ENCODE measurements around the gene ZNF385C. TPM values are rescaled to one million over a fixed set of nuclear protein-coding genes. Genes with fewer than 3 reads are reported as not detected.

The ZNF385C gene
- total RNA-seq, 4 donors from 2014 or later, result 0.26 to 0.78 TPM; not detected in 2

DNA sequence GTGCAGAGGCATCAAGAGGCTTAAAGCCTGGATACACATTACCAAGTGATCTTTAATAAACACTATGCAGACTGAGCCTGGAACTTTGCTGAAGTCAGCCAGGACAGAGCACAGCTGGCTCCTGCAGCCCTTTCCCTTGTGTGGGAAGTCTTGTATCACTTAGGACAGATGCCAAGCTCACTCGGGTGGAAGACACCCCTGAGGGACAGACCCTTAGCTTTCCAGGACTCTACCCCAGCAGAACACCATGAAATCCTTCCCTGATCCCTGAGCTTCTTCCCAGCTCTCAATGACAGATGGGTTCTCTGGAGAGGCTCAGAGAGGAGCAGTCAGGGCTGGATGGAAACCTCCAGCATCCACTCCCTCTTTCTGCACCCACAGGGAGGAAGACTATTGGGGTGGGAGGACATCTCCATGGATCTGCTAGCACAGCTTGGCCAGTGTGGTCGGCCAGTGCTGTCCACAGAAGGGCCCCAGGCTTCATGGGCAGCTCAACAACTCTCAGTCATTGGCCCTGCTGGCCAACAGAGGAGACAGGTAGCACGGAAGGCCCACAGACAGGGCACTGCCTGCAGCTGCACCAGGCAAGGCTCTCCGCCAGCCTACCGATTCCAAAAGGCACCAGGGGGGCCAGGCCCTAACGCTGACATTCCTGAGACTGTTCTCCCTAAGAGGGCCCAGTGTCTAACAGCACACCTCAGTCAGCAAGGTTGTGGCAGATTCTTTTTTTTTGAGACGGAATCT lies 40.6 kb upstream of the ZNF385C start:
- Histone ChIP-seq H3K27me3 (no peaks in the 10 kb centered on the region), H3K27ac (peak overlapping the region; percentile 10 to 85 (median 44)), H3K36me3 (no peaks in the 10 kb centered on the region), H3K9me3 (no peaks in the 10 kb centered on the region), H3K4me1 (peaks cover 96 to 98% of the 10 kb centered on the region in 2 donors), H3K4me3 (no peak overlapping the region)
- TF ChIP-seq POLR2A (IDR thresholded peaks at IDR 0.05) (no peak), CTCF (IDR thresholded peaks at IDR 0.05 in 4 of 5, conservative IDR thresholded peaks at IDR 0.05 in 1 of 5) (no peak)
- ATAC-seq (no peak), DNase-seq (no peak)
- in situ Hi-C loops (cut with MboI; ENCODE audit: low sequenced_read_pairs in 4 of 4) (no loop called here), intact Hi-C loops (cut with DNase I; ENCODE audit: low total_unique reads) (no loop called here)

DNA sequence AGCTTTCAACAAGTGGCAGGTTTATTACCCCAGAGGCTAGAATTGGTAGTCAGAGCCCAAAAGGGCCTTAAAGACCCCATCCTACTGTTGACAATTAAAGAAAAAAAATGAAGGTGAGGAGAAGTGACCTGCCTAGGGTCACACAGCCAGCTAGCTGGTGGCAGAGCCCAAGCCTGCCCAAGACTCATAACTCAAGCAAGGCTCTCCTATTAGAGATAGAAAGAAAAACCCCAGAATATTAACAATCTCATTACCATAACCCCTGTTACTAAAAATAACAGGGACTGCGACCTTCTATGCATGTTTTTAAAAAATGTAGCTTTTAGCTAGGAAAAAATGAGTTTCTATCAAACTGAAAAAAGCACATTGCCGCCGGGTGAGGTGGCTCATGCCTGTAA lies 38.4 kb upstream of the ZNF385C start:
- no peaks in the 10 kb centered on the region for H3K36me3 ChIP-seq
- intact Hi-C loops (cut with DNase I; ENCODE audit: low total_unique reads), result no loop called here
- H3K4me1 ChIP-seq, result peaks cover 95 to 98% of the 10 kb centered on the region in 2 donors
- peak overlapping the region in 3 of 4 donors; percentile 4 to 8 (median 7) for H3K4me3 ChIP-seq
- no peaks in the 10 kb centered on the region for H3K9me3 ChIP-seq
- H3K27ac ChIP-seq, result peak overlapping the region; percentile 54 to 75 (median 70)
- in situ Hi-C loops (cut with MboI; ENCODE audit: low sequenced_read_pairs in 4 of 4), result no loop called here
- no peaks in the 10 kb centered on the region for H3K27me3 ChIP-seq
- TF ChIP-seq CTCF (IDR thresholded peaks at IDR 0.05 in 4 of 5, conservative IDR thresholded peaks at IDR 0.05 in 1 of 5) (no peak), POLR2A (IDR thresholded peaks at IDR 0.05) (no peak)
- DNase-seq, result no peak
- ATAC-seq, result no peak

GRCh38 chr17:42135664-42136653 lies 37.7 kb upstream of the ZNF385C start:
- TF ChIP-seq CTCF (IDR thresholded peaks at IDR 0.05 in 4 of 5, conservative IDR thresholded peaks at IDR 0.05 in 1 of 5) (no peak), POLR2A (IDR thresholded peaks at IDR 0.05) (no peak)
- DNase-seq, result no peak
- Histone ChIP-seq H3K27ac (peak overlapping the region; percentile 54 to 75 (median 70)), H3K4me1 (peaks cover 95 to 98% of the 10 kb centered on the region in 2 donors), H3K27me3 (no peaks in the 10 kb centered on the region), H3K36me3 (no peaks in the 10 kb centered on the region), H3K9me3 (no peaks in the 10 kb centered on the region), H3K4me3 (peak overlapping the region in 3 of 4 donors; percentile 4 to 8 (median 7))
- in situ Hi-C loops (cut with MboI; ENCODE audit: low sequenced_read_pairs in 4 of 4) (no loop called here), intact Hi-C loops (cut with DNase I; ENCODE audit: low total_unique reads) (no loop called here)
- ATAC-seq, result peak in 1 of 2 donors; percentile 42

DNA sequence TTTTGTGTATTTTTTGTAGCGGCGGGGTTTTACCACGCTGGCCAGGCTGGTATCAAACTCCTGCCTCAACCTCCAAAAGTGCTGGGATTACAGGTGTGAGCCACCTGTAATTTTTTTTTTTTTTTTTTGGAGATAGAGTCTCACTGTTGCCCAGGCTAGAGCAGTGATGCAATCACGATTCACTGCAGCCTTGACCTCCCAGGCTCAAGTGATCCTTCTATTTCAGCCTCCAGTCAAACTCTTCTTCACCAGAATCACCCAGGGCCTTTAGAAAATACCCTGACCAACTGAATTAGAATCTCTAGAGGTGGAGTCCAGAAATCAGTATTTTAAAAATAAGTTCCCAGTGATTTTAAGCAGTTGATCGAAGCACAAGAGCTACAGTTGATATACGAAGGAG lies 36.9 kb upstream of the ZNF385C start:
- H3K4me1 ChIP-seq, result peaks cover 97 to 98% of the 10 kb centered on the region in 2 donors
- DNase-seq (no peak), ATAC-seq (no peak)
- TF ChIP-seq CTCF (IDR thresholded peaks at IDR 0.05 in 4 of 5, conservative IDR thresholded peaks at IDR 0.05 in 1 of 5) (no peak), POLR2A (IDR thresholded peaks at IDR 0.05) (no peak)
- H3K9me3 ChIP-seq, result no peaks in the 10 kb centered on the region
- no peaks in the 10 kb centered on the region for H3K27me3 ChIP-seq
- in situ Hi-C loops (cut with MboI; ENCODE audit: low sequenced_read_pairs in 4 of 4) (no loop called here), intact Hi-C loops (cut with DNase I; ENCODE audit: low total_unique reads) (no loop called here)
- peak overlapping the region; percentile 54 to 75 (median 70) for H3K27ac ChIP-seq
- H3K36me3 ChIP-seq, result peaks cover 0 to 4% of the 10 kb centered on the region in 2 donors
- no peak overlapping the region for H3K4me3 ChIP-seq

Data from gastrocnemius medialis (tissue), 4 donors.